Measurements from ENCODE around the gene DENND1A. TPM values are rescaled to one million over a fixed set of nuclear protein-coding genes. Genes with fewer than 3 reads are reported as not detected.

DENND1A gene
- total and polyA plus RNA-seq, 2 of the 13 experiments (the other 11 are each of a cell fraction or from before 2014, with no cell fraction given), result 14.8 to 30.1 TPM

DNA sequence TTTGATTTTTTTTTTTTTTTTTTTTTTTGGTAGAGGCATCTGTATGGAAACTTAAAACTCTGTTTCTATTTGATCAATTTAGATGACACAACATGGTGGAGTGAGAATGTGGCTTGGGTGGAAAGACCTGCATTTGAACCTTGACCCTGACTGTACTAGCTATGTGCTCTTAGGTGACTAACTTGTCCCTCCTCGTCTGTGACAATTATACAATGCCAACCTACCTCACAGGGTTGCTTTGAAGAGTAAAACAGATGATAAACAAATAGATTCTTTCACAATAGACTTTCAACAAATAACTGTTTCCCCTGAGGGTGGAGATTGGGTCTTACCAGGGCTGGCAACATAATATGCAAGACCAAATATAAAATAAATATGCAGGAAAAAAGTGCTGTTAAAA, 464.6 kb downstream of the DENND1A start (continued):
- TF ChIP-seq, protein P1, sequence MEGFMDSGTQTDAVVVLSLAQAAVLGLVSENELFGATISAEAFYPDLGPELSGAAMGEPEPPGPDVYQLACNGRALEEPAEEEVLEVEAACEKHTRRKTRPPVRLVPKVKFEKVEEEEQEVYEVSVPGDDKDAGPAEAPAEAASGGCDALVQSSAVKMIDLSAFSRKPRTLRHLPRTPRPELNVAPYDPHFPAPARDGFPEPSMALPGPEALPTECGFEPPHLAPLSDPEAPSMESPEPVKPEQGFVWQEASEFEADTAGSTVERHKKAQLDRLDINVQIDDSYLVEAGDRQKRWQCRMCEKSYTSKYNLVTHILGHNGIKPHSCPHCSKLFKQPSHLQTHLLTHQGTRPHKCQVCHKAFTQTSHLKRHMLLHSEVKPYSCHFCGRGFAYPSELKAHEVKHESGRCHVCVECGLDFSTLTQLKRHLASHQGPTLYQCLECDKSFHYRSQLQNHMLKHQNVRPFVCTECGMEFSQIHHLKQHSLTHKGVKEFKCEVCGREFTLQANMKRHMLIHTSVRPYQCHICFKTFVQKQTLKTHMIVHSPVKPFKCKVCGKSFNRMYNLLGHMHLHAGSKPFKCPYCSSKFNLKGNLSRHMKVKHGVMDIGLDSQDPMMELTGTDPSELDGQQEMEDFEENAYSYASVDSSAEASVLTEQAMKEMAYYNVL (CRISPR knock-in tag; IDR thresholded peaks at IDR 0.05; ENCODE audit: borderline replicate concordance), result peak; percentile 52; the same call in 1 of the 2 replicates
- TF ChIP-seq, protein P2, sequence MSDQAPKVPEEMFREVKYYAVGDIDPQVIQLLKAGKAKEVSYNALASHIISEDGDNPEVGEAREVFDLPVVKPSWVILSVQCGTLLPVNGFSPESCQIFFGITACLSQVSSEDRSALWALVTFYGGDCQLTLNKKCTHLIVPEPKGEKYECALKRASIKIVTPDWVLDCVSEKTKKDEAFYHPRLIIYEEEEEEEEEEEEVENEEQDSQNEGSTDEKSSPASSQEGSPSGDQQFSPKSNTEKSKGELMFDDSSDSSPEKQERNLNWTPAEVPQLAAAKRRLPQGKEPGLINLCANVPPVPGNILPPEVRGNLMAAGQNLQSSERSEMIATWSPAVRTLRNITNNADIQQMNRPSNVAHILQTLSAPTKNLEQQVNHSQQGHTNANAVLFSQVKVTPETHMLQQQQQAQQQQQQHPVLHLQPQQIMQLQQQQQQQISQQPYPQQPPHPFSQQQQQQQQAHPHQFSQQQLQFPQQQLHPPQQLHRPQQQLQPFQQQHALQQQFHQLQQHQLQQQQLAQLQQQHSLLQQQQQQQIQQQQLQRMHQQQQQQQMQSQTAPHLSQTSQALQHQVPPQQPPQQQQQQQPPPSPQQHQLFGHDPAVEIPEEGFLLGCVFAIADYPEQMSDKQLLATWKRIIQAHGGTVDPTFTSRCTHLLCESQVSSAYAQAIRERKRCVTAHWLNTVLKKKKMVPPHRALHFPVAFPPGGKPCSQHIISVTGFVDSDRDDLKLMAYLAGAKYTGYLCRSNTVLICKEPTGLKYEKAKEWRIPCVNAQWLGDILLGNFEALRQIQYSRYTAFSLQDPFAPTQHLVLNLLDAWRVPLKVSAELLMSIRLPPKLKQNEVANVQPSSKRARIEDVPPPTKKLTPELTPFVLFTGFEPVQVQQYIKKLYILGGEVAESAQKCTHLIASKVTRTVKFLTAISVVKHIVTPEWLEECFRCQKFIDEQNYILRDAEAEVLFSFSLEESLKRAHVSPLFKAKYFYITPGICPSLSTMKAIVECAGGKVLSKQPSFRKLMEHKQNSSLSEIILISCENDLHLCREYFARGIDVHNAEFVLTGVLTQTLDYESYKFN (CRISPR knock-in tag; conservative IDR thresholded peaks at IDR 0.05), result peak; percentile 91
- peak; percentile 85 for TF ChIP-seq FOSL2 (CRISPR knock-in tag; IDR thresholded peaks at IDR 0.05)
- TF ChIP-seq, protein P3, sequence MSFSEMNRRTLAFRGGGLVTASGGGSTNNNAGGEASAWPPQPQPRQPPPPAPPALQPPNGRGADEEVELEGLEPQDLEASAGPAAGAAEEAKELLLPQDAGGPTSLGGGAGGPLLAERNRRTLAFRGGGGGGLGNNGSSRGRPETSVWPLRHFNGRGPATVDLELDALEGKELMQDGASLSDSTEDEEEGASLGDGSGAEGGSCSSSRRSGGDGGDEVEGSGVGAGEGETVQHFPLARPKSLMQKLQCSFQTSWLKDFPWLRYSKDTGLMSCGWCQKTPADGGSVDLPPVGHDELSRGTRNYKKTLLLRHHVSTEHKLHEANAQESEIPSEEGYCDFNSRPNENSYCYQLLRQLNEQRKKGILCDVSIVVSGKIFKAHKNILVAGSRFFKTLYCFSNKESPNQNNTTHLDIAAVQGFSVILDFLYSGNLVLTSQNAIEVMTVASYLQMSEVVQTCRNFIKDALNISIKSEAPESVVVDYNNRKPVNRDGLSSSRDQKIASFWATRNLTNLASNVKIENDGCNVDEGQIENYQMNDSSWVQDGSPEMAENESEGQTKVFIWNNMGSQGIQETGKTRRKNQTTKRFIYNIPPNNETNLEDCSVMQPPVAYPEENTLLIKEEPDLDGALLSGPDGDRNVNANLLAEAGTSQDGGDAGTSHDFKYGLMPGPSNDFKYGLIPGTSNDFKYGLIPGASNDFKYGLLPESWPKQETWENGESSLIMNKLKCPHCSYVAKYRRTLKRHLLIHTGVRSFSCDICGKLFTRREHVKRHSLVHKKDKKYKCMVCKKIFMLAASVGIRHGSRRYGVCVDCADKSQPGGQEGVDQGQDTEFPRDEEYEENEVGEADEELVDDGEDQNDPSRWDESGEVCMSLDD (CRISPR knock-in tag; IDR thresholded peaks at IDR 0.05; ENCODE audit: borderline replicate concordance), result no peak
- TF ChIP-seq ARHGAP35 (CRISPR knock-in tag; IDR thresholded peaks at IDR 0.05; ENCODE audit: borderline replicate concordance), result no peak
- TF ChIP-seq, protein P4, sequence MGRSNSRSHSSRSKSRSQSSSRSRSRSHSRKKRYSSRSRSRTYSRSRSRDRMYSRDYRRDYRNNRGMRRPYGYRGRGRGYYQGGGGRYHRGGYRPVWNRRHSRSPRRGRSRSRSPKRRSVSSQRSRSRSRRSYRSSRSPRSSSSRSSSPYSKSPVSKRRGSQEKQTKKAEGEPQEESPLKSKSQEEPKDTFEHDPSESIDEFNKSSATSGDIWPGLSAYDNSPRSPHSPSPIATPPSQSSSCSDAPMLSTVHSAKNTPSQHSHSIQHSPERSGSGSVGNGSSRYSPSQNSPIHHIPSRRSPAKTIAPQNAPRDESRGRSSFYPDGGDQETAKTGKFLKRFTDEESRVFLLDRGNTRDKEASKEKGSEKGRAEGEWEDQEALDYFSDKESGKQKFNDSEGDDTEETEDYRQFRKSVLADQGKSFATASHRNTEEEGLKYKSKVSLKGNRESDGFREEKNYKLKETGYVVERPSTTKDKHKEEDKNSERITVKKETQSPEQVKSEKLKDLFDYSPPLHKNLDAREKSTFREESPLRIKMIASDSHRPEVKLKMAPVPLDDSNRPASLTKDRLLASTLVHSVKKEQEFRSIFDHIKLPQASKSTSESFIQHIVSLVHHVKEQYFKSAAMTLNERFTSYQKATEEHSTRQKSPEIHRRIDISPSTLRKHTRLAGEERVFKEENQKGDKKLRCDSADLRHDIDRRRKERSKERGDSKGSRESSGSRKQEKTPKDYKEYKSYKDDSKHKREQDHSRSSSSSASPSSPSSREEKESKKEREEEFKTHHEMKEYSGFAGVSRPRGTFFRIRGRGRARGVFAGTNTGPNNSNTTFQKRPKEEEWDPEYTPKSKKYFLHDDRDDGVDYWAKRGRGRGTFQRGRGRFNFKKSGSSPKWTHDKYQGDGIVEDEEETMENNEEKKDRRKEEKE (IDR thresholded peaks at IDR 0.05), result no peak
- TF ChIP-seq NR2C2 (CRISPR knock-in tag; IDR thresholded peaks at IDR 0.05; ENCODE audit: borderline replicate concordance), result peak; percentile 87
- no peak for TF ChIP-seq ISX (CRISPR knock-in tag; conservative IDR thresholded peaks at IDR 0.05)
- peak; percentile 56 for TF ChIP-seq CREB1 (IDR thresholded peaks at IDR 0.05)
- TF ChIP-seq CREB1 (CRISPR knock-in tag; IDR thresholded peaks at IDR 0.05), result peak; percentile 72
- TF ChIP-seq TBL1XR1 (IDR thresholded peaks at IDR 0.05; ENCODE audit: borderline replicate concordance, low read length, partially characterized antibody), result peak; percentile 83
- no peak for TF ChIP-seq PAF1 (CRISPR knock-in tag; IDR thresholded peaks at IDR 0.05)
- TF ChIP-seq ZSCAN9 (CRISPR knock-in tag; IDR thresholded peaks at IDR 0.05; ENCODE audit: borderline replicate concordance), result 0 out of 2 replicates have a peak, but pooled peaks have one; percentile 34
- TF ChIP-seq, protein P5, sequence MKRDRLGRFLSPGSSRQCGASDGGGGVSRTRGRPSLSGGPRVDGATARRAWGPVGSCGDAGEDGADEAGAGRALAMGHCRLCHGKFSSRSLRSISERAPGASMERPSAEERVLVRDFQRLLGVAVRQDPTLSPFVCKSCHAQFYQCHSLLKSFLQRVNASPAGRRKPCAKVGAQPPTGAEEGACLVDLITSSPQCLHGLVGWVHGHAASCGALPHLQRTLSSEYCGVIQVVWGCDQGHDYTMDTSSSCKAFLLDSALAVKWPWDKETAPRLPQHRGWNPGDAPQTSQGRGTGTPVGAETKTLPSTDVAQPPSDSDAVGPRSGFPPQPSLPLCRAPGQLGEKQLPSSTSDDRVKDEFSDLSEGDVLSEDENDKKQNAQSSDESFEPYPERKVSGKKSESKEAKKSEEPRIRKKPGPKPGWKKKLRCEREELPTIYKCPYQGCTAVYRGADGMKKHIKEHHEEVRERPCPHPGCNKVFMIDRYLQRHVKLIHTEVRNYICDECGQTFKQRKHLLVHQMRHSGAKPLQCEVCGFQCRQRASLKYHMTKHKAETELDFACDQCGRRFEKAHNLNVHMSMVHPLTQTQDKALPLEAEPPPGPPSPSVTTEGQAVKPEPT (CRISPR knock-in tag; IDR thresholded peaks at IDR 0.05; ENCODE audit: low read depth), result no peak
- TF ChIP-seq, protein P6, sequence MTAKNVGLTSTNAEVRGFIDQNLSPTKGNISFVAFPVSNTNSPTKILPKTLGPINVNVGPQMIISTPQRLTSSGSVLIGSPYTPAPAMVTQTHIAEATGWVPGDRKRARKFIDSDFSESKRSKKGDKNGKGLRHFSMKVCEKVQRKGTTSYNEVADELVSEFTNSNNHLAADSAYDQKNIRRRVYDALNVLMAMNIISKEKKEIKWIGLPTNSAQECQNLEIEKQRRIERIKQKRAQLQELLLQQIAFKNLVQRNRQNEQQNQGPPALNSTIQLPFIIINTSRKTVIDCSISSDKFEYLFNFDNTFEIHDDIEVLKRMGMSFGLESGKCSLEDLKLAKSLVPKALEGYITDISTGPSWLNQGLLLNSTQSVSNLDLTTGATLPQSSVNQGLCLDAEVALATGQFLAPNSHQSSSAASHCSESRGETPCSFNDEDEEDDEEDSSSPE (CRISPR knock-in tag; IDR thresholded peaks at IDR 0.05), result 0 out of 2 replicates have a peak, but pooled peaks have one; percentile 20
